Activated CD4-positive, alpha-beta T cell treated with anti-CD3 and anti-CD28 coated beads for 4 hours (primary cell): ENCODE data around the gene COG3.
A peak's percentile ranks its signal among the peaks of the same experiment; 100 is the strongest.

Experiments
- DNase-seq, 2 donors: peaks; one replicate each; pipeline ENCODE4 v3.0.0-alpha.2; 2020

COG3 gene

DNA sequence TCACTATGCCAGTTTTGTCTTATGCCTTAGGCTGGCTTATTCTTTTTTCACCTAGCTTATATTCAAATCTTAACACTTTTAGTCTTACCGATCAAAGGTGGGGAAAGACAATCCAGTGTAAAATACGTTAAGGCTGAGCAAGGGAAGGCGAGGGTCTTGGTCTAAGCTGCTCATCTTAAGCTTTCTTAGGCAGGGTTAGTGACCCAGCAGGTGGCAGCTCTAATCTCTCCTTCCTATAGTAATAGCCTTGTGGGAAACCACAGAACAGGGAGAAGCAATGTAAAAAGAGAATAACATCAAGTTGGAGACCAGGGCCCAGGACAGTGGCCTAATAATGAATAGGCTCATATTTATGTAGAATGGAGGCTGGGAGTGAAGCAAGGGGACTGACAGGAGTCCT lies 45.9 kb downstream of the COG3 start:
- no peak for DNase-seq

GRCh38 chr13:45511310-45512097 lies 46.8 kb downstream of the COG3 start:
- peak; percentile 13 to 37 for DNase-seq

- no peak for DNase-seq
These were observed 47.4 kb downstream of the COG3 start for GRCh38 chr13:45512098-45512496.

DNA sequence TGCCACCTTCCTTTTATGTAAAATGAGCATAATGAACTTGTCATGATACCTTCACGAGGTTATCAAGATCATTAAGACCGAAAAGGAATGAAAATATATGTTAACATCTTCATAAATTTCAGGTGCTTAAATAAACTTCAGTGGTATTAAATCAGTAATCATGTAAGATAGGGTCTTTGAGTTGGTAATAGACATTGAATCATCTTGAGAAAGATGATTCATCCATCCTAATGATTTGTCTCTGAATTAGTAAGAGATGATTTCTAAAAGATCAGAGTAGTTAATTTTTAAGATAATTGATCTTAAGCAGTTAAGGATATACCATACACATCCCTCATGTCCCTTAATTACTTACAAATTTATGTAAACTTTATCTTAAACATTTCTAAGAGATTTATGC lies 52.0 kb downstream of the COG3 start:
- no peak for DNase-seq

DNA sequence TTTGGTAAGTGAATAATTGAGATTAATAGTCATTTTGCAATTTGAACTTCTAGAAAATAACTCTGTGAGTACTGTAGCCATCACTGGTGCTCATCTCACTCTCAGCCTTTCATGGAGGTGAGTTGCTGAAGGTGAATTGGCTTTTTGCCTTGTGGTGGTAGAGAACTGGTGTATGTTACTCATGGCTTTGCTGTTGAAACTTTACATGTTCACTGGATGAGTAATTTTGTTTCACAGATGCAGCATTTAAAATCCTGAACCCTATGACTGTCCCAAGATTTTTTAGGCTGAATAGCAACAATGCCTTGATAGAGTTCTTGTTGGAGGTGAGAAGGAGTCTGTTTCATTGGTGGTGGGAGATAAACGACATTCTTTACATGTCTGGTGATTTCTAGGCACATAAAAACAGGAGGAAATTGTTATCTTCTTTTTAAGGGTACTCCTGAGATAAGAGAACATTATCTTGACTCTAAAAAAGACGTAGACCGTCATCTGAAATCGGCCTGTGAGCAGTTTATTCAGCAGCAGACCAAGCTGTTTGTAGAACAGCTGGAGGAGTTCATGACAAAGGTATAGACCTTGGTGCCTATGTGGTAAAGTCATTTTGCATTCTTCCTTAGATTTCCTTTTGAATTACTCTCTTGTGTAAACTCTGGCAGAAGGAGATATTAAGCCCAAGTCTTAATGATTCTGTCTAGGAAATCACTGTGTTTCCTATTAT lies 53.9 kb downstream of the COG3 start:
- no peak for DNase-seq

- DNase-seq, result no peak
These were observed 54.8 kb downstream of the COG3 start for GRCh38 chr13:45519493-45519892.

GRCh38 chr13:45521297-45521696 lies 56.6 kb downstream of the COG3 start:
- DNase-seq, result no peak

DNA sequence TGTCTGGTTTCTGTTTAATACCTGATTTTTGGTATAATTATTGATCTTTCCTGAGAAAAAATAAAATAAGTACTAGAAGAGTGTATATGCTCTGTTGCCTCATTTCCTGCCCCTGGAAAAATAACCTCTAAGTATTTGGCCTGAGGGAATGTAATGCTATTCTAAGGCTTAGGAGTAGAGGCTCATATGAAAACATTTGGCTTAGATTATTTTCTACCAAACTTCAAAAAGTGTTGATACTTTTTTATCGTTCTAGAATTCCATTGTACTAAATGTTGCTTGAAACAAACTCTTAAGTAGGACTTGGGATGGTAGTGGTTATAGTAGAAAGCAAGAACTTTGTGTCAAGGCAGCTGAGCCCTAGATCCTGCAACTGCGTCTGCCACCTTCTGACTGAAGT lies 57.8 kb downstream of the COG3 start:
- DNase-seq, result no peak

DNA sequence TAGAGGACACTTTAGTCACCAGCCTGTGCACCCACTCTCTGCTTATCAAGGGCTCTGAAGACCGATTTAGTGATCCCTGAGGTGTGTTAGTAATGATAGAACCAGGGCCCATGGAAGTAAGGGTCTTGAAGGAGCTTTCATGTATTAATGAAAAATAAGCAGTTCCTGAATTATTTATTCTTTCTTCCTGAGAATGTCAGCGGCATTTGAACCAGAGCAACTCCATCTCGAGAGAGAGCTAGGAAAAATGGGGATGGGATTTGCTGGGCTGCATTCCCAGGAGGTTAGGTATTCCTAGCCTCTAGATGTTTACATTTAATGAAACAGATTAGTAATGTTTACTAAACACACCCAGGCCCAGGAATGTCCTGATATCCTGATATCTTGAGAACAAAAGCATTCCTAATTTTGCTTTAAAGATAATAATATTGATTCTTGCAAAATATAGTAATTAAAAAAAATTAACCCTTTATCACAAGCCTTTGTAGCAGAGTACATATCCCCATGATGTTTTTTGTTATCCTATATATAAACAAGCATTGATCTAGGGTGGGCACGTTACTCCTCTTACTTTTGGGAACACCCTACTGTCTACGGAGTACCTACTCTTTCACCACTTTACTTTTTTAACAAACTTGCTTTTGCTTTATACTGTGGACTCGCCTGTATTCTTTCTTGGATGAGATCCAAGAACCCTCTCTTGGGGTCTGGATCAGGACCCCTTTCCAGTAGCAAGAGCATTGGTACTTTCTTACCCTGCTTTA lies 63.1 kb downstream of the COG3 start:
- no peak for DNase-seq

- no peak for DNase-seq
These were observed 65.0 kb downstream of the COG3 start for GRCh38 chr13:45529758-45530157.

DNA sequence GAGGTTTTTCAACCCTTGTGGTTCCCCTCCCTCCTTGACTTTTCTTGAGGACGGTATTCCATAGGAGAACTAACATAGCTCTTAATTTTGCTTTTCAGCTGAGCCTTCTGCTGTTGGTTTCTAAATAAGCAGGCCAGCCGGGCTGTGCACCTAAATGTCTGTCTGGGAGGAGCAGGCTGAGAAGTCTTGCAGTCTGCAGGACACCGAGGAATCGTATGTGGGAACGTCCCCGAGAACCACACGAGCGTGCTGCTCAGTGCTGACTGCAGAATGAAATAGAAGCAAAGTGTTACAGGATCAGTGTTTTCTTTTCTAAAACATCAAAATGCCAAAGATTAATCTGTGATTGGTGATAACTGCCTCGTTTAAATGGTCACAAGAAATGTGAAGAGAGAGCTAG lies 69.9 kb downstream of the COG3 start:
- DNase-seq, result no peak

DNA sequence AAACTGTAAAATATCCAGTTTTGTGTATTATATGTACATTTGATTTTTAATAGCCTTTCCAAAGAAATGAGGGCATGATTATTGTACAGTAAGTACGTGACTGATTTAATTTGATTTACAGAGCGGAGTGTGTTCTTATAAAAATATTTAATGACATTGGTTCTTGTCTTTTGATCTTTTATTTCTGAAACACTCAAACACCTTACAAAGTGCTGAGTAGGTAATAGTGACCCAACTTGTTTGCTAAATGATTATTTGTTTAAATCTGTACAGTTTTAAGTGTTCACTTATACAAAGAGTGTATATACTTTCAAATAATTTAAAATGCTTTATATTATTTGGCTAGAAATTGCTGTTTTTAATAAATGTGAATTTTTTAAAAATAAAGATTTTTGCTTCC lies 71.5 kb downstream of the COG3 start:
- no peak for DNase-seq

DNA sequence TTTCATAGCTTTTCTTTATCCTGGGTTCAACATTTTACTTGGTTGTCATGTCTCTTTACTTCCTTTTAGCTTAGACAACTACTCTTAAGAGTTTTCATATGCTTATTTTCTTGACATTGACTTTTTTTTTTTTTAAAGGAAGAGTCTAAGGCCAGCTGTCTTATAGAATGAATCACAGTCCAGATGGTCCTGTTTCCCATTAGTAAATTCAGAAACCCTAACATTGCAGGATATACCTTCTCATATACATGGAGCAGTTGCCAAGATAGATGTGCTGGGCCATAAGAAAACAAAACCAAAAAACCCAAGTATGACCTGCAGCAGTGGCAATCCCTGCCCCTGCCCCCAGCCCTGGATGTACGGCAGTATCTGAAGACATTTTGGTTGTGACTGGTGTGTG lies 72.8 kb downstream of the COG3 start:
- no peak for DNase-seq

DNA sequence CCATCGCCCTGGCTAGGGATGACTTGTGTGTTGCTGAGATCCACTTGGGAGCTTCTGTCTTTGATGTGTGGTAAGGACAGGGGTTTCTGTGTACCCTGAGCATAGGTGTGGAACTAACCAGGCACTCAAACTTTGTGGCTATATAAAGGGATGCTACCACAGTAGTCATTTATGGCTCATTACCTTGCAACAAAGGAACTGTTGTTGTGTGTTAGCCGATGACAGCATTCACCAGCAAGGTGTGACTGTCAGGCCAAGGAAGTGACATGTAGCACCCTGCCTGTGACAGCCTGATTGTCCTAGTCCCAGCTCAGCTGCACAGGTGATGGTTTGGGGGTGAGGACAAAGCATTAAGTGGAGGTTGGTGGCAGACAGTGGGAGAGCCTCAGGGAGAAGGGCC lies 73.6 kb downstream of the COG3 start:
- no peak for DNase-seq

GRCh38 chr13:45540195-45540594 lies 75.5 kb downstream of the COG3 start:
- no peak for DNase-seq

DNA sequence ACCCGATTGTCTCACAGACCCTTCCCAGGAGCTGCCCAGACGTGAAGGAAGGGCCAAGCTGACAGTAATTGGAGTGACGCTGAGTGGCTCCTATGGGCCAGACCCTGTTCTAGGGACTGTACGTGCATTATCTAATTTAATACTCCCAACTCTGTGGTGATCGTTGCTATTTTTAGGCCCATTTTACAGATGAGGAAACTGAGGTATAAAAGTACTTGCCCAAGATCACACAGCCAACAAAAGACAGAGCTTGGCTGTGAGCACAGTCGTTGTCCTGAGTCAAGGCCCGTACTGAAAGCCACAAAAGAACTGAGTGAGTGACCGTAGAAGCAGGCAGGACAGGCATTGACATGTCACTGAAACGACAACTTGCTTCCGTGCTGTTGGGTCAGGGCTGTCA lies 76.1 kb downstream of the COG3 start:
- no peak for DNase-seq

DNA sequence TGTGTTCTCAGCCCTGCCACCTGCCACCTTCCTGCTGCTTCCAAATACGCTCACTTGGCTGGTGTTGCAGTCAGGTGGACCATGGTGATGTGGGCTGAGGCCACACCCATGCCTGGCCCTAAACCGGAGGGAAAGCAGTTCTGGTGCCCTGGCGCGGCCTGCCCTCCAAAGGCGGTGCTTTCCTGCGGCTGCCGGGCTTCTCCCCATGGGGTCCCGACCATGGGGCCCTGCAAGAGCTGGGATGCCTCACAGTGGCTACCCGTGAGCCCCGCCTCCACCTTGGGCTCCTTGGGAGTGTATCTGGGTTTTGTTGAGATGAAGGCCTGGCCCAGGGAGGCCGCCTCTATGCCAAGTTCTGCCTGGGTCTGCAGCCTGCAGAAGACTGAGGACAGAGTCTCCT lies 77.1 kb downstream of the COG3 start:
- no peak for DNase-seq

DNA sequence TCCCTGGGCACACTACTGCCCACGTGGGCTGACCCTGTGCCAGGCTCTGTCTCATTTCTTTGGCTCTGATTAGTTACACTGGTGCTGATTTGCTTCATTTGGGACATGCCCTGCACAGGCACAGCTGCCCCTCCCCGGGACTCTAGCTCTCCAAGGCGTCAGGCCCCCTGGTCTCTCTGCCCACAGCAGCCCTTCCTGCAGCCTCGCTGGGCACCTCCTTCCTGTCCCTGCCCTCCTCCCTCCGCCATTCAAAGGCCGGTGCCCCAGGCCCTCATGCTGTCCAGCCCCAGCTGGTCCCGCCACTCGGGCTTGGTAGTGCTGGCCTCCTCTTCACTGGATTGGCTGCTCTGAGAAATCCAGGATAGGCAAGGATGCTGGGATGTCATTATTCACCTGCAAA lies 77.7 kb downstream of the COG3 start:
- DNase-seq, result no peak

- no peak for DNase-seq
These were observed 78.1 kb downstream of the COG3 start for GRCh38 chr13:45542878-45543277.

- no peak for DNase-seq
These were observed 79.8 kb downstream of the COG3 start for GRCh38 chr13:45544520-45544919.

- DNase-seq, result no peak
These were observed 81.1 kb downstream of the COG3 start for GRCh38 chr13:45545686-45546409.

DNA sequence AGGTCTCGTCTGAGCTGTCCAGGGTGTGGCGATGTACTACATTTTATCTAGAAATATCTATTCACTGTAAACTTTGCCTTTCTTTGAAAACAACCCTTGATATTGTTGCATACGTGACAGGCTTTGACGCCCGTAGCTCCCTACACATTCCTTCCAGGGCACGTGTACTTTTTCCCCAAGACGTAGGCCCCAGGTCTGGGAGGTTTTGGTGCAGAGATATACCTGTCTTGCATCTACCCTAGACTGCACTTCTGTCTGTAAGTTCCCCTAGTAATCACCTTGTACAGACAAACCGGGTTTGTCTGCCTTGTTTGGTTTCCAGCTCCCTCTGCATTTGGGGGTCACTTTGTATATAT lies 81.6 kb downstream of the COG3 start:
- DNase-seq, result no peak

GRCh38 chr13:45548281-45548680 lies 83.5 kb downstream of the COG3 start:
- no peak for DNase-seq
